SH-SY5Y (cell line): ENCODE data around the gene SIRPB2.

Experiments
- GATA2 ChIP-seq: IDR thresholded peaks from 2 replicates; pipeline ENCODE4 v1.6.1; 2011; ENCODE audit warnings: mild to moderate bottlenecking, low read depth, low read length
- GATA3 ChIP-seq: IDR thresholded peaks from 2 replicates; pipeline ENCODE4 v1.6.1; 2011; ENCODE audit warnings: low read depth, mild to moderate bottlenecking, low read length, moderate library complexity

SIRPB2 gene

DNA sequence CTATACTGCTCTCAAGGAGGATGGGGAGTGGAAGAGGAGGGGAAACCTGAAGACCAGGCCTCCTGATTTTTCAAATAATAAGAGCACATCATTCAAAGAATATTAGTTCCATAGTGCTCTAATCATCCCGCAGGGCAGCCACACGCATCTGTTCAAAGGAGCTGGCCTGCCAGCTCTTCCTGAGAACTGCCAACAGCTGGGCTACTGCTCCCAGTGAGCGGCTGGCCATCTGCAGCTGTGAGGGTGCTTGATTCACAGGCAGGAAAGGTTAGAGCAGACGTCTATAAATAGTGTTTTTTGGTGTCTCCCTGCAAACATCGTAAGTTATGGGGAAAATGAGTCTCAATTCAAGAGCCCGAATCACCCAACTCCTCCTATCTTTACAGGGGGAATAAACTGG, 41.9 kb downstream of the SIRPB2 start:
- TF ChIP-seq GATA3 (no peak), GATA2 (no peak)

DNA sequence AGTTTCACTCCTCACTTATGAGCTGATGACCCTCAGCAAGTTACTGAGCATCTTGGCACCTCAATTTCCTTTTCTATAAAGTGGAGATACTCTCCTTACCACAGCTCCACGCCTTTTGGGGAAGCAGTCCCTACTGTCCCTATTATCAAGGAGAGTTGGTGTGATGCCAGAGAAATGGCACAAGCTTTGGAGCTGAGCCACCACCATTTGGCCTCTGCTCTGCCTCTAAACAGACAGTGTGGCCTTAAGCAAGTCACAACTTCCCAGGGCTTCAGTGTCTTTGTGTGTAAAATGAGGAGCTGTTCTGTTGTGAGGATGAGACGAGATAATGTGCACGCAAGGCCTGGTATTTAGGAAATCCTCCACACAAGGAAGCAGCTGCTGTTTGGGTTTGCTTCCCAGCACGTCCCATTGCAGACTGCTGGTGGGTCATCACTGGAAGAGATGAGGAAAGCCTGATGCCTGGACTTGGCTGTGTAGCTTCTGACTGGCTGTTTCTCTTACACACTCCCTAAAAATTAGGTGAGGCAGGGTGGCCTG, 43.1 kb downstream of the SIRPB2 start:
- no peak for TF ChIP-seq GATA3
- TF ChIP-seq GATA2: no peak

DNA sequence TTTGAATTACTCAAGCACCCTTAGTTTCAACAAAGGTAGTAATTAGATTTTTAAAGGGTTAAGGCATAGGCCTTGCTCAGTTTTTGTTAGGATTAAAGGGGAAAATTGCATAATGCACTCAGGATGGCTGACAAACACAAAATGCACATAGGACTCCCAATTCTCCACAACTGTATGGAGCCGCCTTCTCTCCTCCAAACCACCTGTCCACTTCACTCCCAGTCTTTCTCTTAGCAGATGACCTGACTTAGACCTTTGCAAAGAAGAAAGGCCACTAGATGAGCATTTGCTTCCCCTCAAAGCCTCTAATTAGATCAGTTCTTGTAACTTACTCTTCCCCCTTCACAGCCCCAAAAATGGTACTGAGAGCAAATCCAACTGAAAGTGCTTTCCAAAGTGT, 44.7 kb downstream of the SIRPB2 start:
- no peak for TF ChIP-seq GATA2
- TF ChIP-seq GATA3: no peak

DNA sequence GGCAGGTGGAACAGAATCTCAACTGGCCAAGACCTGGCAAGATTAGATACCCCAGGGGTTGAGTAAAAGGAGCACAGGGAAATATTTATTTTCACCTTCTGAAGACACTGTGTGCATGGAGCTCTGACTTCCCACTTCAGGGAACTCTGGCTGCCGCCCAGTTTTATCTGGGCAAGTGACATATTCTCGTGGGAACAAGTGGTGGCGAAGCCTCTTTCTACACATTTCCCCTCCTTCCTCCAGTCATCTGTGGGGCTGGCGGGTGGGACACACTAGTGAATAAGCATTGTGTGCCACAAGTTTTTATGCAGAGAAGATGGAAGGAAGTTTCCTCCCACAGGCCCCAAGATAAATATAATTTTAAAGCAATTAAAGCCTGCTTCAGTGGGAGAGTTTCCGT, 48.1 kb downstream of the SIRPB2 start:
- TF ChIP-seq GATA3 (no peak), GATA2 (no peak)

DNA sequence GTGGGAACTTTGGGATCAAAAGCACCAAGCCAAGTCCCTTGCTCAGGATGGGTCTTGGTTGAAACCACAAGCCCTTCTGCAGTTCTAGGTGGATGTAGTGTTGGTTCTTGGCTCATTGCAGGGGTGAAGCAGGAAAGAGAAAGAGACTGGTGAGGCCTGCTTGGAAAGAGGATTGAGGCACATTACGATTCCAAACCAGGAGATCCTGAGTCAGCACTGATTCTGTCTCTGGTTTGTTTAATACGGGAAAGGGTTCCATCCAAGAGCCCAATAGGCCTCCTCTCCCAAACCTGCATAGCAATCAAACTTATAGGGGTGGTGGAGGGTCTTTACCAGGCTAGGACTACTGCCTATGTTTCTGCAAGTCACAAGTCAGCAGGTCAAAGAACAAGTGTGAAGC, 48.9 kb downstream of the SIRPB2 start:
- TF ChIP-seq GATA3 (no peak), GATA2 (no peak)

DNA sequence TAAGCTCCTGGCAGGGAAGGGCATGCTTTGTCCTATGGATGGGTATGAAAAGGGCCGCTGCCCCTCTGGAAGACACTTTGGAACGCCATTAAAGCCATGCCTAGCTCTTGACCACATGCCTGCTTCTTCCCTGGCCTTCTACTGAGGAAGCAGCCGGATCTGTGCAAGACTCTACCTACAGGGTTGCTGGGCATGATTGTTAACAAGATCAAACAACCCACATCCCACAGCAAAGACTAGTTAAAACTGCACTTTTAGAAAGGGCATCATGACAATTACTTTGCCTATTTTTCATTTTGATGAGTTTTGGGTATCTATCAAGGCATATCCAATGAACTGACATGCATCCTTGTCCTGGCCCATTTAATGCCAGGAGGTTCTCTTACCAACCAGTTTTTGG, 50.1 kb downstream of the SIRPB2 start:
- TF ChIP-seq GATA2 (no peak), GATA3 (no peak)

DNA sequence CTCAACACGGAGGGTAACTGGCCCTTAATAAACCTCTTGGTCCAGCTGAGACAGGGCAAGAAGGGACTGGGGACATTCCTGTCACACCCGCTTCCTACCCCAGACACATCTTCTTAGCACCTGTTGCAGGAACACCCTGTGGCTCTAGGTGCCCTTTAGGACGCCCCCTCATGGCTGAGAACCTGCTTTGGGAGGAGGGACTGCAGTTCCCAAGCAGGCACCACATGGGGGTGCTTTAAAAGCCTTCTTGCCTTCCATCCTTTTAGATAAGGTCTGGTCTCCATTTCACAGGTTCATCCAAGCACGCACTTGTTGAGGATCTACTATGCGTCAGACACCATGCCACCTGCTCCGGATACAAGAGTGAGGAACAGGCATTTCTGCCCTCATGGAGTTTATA, 51.2 kb downstream of the SIRPB2 start:
- no peak for TF ChIP-seq GATA2

DNA sequence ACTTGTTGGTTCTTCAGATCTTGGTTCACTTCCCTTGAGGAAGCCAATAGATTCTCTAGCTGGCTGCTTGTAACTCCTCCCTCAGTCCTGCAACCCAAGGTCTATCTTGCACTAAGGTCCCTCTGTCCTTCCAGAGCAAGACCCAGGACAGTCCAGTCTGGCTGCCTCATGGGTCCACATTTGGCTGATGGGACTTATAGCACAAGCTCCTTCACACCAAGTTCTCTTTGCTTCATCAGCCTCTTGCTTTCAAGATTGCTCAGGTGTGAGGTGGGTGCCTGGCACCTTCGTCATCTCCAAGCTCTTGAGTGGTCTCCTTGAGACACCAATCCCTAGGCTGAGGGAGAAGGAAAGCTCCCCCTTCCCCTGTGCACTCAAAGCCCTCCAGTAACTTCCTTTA, 52.9 kb downstream of the SIRPB2 start:
- TF ChIP-seq GATA2: no peak
- TF ChIP-seq GATA3: no peak

DNA sequence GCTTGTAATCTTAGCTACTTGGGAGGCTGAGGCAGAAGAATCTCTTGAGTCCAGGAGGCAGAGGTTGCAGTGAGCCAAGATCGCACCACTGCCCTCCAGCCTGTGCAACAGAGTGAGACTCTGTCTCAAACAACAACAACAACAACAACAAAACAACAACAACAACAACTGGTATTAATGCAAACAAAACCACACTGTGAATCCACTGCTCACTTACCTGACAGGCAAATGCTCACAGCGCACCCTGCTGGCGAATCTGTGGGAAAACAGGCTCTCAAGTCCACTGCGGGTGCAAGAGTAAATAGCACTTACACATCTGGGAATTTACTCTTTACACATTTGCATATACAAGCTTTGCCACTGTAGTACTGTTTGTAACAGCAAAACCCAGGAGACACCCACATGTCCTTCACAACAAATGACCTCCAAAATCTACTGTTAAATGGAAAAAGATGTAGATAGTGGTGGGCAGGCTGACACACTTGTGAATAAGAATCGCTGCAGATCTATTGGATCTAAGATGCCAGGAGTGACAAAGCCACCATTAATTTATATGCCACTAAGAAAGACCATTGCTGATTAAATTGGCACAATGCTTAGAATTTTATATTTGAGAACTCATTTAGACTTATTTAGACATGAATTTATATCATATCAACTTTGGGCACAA, 53.9 kb downstream of the SIRPB2 start:
- TF ChIP-seq GATA3 (no peak), GATA2 (no peak)

DNA sequence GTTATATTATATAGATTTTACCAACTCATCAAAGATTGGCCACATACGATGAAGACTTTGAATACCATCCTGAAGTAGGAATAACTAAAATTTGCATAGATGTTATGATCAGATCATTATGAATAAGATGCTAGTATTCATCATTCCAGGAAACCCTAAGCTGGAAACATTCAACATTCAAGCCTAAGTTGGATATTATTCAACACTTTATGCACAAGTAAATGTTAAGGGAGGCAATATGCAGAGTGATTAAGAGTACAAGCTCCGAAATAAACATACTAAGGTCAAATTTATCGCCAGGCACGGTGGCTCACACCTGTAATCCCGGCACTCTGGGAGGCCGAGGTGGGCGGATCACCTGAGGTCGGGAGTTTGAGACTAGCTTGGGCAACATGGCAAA, 55.0 kb downstream of the SIRPB2 start:
- TF ChIP-seq GATA3 (no peak), GATA2 (no peak)

DNA sequence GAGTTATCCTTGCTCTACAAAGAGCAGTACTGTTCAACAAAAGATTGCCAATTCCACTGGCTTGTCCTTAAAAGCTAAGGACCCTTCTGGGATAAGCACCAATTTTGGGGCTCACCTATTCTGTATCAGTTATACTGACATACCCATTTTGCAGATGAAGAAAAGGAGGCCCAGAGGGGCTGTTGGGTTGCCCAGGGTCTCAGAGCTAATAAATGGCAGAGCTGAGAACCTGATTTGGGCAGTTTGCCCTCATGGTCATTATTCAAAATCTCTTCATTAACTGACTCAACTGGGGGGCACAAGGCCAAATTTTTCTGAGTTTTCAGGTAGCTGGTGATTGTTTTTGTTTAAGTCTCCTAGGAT, 55.9 kb downstream of the SIRPB2 start:
- TF ChIP-seq GATA3 (no peak), GATA2 (no peak)

DNA sequence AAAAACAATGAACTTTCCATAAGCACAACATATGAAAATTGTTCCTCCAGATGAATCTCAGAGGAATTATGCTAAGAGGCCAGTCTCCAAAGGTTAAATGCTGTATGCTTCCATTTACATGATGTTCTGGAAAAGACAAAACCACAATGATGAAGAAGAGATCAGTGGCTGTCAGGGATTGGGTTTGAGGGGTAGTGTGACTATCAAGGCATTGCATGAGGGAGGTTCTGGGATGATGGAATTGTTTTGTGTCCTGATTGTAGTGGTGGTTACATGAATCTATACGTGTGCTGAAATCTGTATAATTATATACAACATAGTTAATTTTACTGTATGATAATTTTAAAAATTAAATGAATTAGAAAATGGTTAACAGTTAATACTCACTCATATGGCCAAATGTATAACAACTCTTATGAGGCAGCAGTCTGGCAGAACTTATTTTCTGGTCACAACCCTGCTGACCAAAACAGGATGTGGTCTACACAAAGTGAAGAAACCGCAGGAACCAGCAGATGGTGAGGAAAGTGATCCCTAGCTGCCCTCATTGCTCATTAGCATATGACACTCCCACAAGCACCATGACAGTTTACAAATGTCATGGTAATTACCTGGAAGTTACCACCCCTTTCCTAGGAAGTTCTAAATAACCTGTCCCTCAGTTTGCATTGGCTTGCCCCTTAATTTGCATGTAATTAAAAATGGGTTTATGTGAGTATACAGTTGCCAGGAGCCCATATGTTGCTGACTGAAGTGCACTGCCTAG, 56.5 kb downstream of the SIRPB2 start:
- no peak for TF ChIP-seq GATA3
- no peak for TF ChIP-seq GATA2

DNA sequence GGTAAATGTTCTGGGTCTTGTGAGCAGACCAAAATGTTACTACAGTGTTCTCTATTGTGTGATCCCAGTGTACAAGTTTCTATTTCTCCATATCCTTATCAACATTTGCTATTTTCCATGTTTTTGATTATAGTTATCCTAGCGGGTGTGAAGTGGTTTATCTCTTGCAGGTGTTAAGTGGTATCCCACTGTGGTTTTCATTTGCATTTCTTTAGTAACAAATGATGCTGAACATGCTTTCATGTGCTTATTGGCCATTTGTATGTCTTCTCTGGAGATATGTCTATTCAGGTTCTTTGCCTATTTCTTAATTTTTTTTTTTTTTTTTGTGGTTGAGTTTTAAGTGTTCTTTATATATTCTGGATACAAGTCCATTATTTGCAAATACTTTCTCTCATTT, 60.1 kb downstream of the SIRPB2 start:
- TF ChIP-seq GATA3 (no peak), GATA2 (no peak)

DNA sequence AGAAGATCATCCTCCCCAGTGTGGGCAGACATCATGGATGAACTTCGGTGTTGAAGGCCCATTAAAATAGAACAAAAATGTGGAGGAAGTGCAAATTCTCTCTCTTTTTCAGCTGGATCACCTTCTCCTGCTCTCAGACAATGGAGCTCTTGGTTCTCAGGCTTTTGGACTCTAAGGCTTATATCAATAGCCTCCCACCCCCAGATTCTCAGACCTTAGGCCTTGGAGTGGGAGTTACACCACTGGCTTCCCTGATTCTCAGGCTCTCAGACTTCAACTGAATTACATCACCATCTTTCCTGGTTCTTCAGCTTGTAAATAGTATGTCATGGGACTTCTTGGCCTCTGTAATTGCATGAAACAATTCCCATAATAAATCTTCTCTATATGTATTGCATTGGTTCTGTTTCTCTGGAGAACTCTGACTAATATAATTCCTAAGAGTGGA, 61.2 kb downstream of the SIRPB2 start:
- no peak for TF ChIP-seq GATA2
- TF ChIP-seq GATA3: no peak

DNA sequence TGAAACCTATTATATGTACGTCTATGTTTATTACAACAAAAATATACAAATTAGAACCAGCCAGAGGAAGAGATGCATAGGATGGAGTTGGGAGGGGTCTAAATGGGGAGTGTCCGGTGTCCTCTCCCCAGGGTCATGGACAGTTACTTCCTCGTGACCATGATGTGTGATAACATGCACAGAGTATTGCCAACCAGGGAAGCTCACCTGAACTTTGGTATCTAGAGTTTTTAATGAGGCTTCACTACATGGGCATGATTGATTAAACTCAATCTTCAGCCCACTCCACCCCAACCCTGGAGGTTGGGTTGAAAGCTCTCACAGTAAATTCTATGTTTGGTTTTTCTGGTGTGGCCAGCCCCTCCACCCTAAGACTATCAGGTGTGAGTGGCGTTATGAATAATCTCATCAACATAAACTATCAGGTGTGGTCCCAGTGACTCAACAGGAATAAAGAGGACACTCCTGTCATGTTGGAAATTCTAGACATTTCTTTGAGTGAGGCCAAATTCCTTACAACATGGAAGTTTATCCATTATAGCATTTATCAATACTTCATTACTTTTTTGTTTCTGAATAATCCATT, 62.0 kb downstream of the SIRPB2 start:
- TF ChIP-seq GATA2 (no peak), GATA3 (no peak)
